GM12873 (cell line): ENCODE measurements around the gene SEC63.

Source experiments
- CTCF ChIP-seq: IDR thresholded peaks from 2 replicates; pipeline ENCODE4 v1.5.1; 2012; ENCODE audit warnings: low read depth, mild to moderate bottlenecking, moderate library complexity, low read length, control low read depth; ENCODE audit not compliant: insufficient read depth; ENCODE audit errors: missing control alignments

Gene SEC63

GRCh38 chr6:107864226-107865127 lies 93.5 kb downstream of the SEC63 start:
- no peak for TF ChIP-seq CTCF

- no peak for TF ChIP-seq CTCF
Observed at GRCh38 chr6:107862383-107862782, 95.6 kb downstream of the SEC63 start.

GRCh38 chr6:107853230-107853629 lies 104.8 kb downstream of the SEC63 start:
- TF ChIP-seq CTCF = no peak

- no peak for TF ChIP-seq CTCF
Observed at GRCh38 chr6:107849325-107849724, 108.7 kb downstream of the SEC63 start.

- peak; percentile 86 for TF ChIP-seq CTCF
Observed at GRCh38 chr6:107847844-107848802, 109.9 kb downstream of the SEC63 start.

- TF ChIP-seq CTCF = no peak
Observed at GRCh38 chr6:107846262-107846795, 111.7 kb downstream of the SEC63 start.

- TF ChIP-seq CTCF = no peak
Observed at GRCh38 chr6:107845777-107846176, 112.2 kb downstream of the SEC63 start.
